Thyroid gland (tissue), 4 donors: ENCODE data around the gene TLE6. TPM values are rescaled to one million over a fixed set of nuclear protein-coding genes. Genes with fewer than 3 reads are reported as not detected.

ENCODE experiments used
- DNase-seq, 2 donors: peaks; one replicate each; pipeline ENCODE4 v3.0.0-alpha.2; 2019
- H3K27ac ChIP-seq, 3 donors: fragments of 200-600 bp; sonication (generic); 1 replicate in 2 of 3; 2 replicates in 1 of 3; pipeline ENCODE4 v1.5.1; 2016 to 2019; ENCODE audit warnings: mild to moderate bottlenecking in 1 of 3, moderate library complexity in 1 of 3
- H3K27me3 ChIP-seq: fragments of 200-600 bp; sonication (generic); one replicate; pipeline ENCODE4 v1.5.1; 2019
- H3K36me3 ChIP-seq, 2 donors: fragments of 200-600 bp; sonication (generic); one replicate each; pipeline ENCODE4 v1.5.1; 2016 to 2019
- H3K4me1 ChIP-seq, 2 donors: fragments of 200-600 bp; sonication (generic); one replicate each; pipeline ENCODE4 v1.5.1; 2017 to 2019
- H3K4me3 ChIP-seq, 3 donors: fragments of 200-600 bp; sonication (generic); replicated peaks in 1 of 3; 1 replicate in 2 of 3; 2 replicates in 1 of 3; pipeline ENCODE4 v1.5.1; 2016; ENCODE audit warnings: mild to moderate bottlenecking in 1 of 3
- H3K9me3 ChIP-seq: fragments of 200-600 bp; sonication (generic); one replicate; pipeline ENCODE4 v1.5.1; 2017
- POLR2A ChIP-seq, 2 donors: fragments of 450-650 bp; IDR thresholded peaks; one replicate each; pipeline ENCODE4 v1.6.1; 2017; ENCODE audit warnings: antibody characterized with exemption in 2 of 2, mild to moderate bottlenecking in 2 of 2, moderate library complexity in 1 of 2
- WGBS, 2 donors: methylation state at CpG; one replicate each; pipeline ENCODE4 v1.1.5; 2017; 5-methylcytosine and 5-hydroxymethylcytosine counted together
- intact Hi-C: fragments of 100-400 bp; cut with DNase I; formaldehyde crosslinking; loops from one replicate; pipeline ENCODE4 v1.15.1; 2023
- total RNA-seq, 4 donors: library from RNA; depleted of rRNA; stranded (reverse); fragments of >200 nt; gene quantifications; one replicate each; pipeline ENCODE4 v1.2.3, GENCODE V29; 2016
- TF ChIP-seq, protein P1 (sequence below), 6 experiments: fragments of 200-600 bp in 3 of 6; fragments of 450-650 bp in 3 of 6; sonication (generic) in 3 of 6; IDR thresholded peaks; one replicate each; pipeline ENCODE4 v1.5.1; 2016 to 2019; ENCODE audit warnings: antibody characterized with exemption in 6 of 6, mild to moderate bottlenecking in 2 of 6, inconsistent platforms in 1 of 6, moderate library complexity in 1 of 6

TLE6 gene
- total RNA-seq, 4 donors from 2014 or later, result 2.4 to 20.7 (median 11.6) TPM

DNA sequence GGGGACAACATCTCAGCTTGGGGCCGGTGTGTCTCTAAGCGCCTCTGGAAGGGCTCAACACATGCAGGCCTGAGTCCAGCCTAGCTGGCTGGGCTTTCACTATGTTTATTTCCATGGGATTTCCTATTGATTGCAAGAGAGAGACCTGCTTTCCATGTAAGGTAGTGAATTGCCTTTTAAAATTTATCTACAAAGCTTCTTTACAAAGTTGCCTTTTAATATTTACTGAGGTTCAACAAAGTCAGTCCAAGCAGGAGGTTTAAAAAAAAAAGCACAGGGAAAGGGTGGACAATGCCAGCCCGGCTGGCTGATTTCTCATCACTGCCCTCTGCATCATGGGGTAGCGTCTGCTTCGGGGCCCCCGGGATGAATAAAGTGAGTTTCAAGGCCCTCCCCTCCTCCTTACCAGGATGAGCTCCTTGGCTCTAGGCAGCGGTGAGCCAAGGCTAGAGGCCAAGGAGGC is 35.9 kb downstream of the TLE6 start:
- Histone ChIP-seq H3K27ac (no peak overlapping the region), H3K36me3 (peaks cover 41 to 48% of the 10 kb centered on the region in 2 donors), H3K4me1 (peaks cover 0 to 4% of the 10 kb centered on the region in 2 donors), H3K27me3 (no peaks in the 10 kb centered on the region), H3K4me3 (no peak overlapping the region), H3K9me3 (no peaks in the 10 kb centered on the region)
- WGBS, 2 donors, result 91% methylated on average over 7 of the region's 7 CpGs
- intact Hi-C loops, result no loop called here
- TF ChIP-seq, protein P1, sequence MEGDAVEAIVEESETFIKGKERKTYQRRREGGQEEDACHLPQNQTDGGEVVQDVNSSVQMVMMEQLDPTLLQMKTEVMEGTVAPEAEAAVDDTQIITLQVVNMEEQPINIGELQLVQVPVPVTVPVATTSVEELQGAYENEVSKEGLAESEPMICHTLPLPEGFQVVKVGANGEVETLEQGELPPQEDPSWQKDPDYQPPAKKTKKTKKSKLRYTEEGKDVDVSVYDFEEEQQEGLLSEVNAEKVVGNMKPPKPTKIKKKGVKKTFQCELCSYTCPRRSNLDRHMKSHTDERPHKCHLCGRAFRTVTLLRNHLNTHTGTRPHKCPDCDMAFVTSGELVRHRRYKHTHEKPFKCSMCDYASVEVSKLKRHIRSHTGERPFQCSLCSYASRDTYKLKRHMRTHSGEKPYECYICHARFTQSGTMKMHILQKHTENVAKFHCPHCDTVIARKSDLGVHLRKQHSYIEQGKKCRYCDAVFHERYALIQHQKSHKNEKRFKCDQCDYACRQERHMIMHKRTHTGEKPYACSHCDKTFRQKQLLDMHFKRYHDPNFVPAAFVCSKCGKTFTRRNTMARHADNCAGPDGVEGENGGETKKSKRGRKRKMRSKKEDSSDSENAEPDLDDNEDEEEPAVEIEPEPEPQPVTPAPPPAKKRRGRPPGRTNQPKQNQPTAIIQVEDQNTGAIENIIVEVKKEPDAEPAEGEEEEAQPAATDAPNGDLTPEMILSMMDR (IDR thresholded peaks at IDR 0.05), result no peak
- no peak for TF ChIP-seq POLR2A (IDR thresholded peaks at IDR 0.05)
- DNase-seq, result no peak

GRCh38 chr19:3014135-3014534 is 36.8 kb downstream of the TLE6 start:
- Histone ChIP-seq H3K4me1 (no peaks in the 10 kb centered on the region), H3K36me3 (peaks cover 37 to 48% of the 10 kb centered on the region in 2 donors), H3K27me3 (no peaks in the 10 kb centered on the region), H3K27ac (no peak overlapping the region), H3K9me3 (no peaks in the 10 kb centered on the region), H3K4me3 (no peak overlapping the region)
- no peak for DNase-seq
- TF ChIP-seq, protein P1 (IDR thresholded peaks at IDR 0.05), result no peak
- TF ChIP-seq POLR2A (IDR thresholded peaks at IDR 0.05), result no peak
- intact Hi-C loops, result no loop called here
- WGBS, 2 donors, result 98 to 100% methylated on average over 8 of the region's 8 CpGs

DNA sequence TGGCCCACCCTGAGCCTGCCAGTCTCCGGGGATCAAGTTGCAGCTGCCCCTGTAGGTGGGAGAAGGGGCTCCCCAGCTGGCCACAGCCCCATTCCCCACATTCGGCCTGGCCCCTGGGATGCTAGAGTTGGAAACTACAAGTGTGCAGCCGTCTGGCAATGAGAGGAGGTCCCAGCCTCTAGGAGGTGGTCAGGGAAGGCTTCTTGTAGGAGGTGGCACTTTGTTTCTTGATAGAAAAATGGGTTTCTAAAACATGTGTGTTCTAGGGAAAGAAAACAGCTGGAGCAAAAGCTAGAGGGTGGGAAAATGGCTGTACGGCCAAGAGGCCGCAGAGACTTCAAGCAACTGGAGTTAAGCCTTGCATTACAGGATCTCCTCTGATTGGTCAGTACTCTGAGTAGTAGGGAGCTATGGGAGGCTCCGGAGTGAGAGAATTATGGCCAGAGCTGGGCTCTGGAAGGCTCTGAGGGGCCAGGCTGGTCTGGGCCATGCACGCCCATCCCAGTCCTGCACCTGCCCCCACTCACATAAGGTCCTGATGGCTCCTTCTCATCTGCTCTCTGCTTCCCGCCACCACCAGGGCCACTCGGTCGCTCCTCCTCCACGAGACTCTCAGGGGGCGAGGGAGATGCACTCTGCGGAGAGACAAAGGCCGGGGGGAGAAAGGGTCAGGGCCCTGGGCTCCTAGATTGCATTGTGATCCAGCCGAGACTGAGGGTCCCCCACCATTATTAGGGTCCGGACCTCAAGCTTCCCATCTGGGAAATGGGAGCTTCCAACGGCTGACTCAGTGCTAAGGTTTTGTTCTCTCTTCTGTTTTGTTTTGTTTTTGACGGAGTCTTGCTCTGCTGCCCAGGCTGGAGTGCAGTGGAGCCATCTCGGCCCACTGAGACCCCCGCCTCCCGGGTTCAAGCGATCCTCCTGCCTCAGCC is 38.0 kb downstream of the TLE6 start:
- Histone ChIP-seq H3K4me1 (no peaks in the 10 kb centered on the region), H3K27me3 (no peaks in the 10 kb centered on the region), H3K9me3 (no peaks in the 10 kb centered on the region), H3K4me3 (no peak overlapping the region), H3K27ac (no peak overlapping the region), H3K36me3 (peaks cover 31 to 46% of the 10 kb centered on the region in 2 donors)
- DNase-seq, result no peak
- intact Hi-C loops, result no loop called here
- WGBS, 2 donors, result 94% methylated on average over 22 of the region's 22 CpGs
- TF ChIP-seq, protein P1 (IDR thresholded peaks at IDR 0.05), result no peak
- no peak for TF ChIP-seq POLR2A (IDR thresholded peaks at IDR 0.05)

DNA sequence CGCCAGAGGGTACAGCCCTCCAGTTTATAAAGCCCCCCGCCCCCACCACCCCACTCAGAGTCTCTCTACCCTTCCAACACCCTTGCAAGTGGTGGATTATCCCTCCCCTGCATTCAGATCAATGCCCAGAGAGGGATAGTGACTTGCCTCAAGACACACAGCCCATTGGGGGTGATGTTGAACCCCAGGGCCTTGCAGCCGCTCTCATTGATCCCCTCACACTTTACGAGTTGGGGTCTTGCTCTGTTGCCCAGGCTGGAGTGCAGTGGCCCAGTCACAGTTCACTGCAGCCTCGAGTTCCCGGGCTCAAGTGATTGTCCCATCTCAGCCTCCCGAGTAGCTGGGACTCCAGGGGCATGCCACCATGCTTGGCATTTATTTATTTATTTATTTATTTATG is 40.6 kb downstream of the TLE6 start:
- 95% methylated on average over 6 to 7 of the region's 7 CpGs for WGBS, 2 donors
- DNase-seq, result no peak
- no peak for TF ChIP-seq POLR2A (IDR thresholded peaks at IDR 0.05)
- TF ChIP-seq, protein P1 (IDR thresholded peaks at IDR 0.05), result no peak
- Histone ChIP-seq H3K36me3 (peaks cover 17 to 29% of the 10 kb centered on the region in 2 donors), H3K4me3 (no peak overlapping the region), H3K4me1 (no peaks in the 10 kb centered on the region), H3K9me3 (no peaks in the 10 kb centered on the region), H3K27me3 (no peaks in the 10 kb centered on the region), H3K27ac (no peak overlapping the region)
- intact Hi-C loops, result no loop called here

GRCh38 chr19:3019211-3019854 is 42.0 kb downstream of the TLE6 start:
- Histone ChIP-seq H3K27me3 (no peaks in the 10 kb centered on the region), H3K27ac (no peak overlapping the region), H3K4me1 (no peaks in the 10 kb centered on the region), H3K9me3 (no peaks in the 10 kb centered on the region), H3K36me3 (peaks cover 7 to 16% of the 10 kb centered on the region in 2 donors), H3K4me3 (no peak overlapping the region)
- 92 to 97% methylated on average over 23 to 24 of the region's 28 CpGs for WGBS, 2 donors
- TF ChIP-seq POLR2A (IDR thresholded peaks at IDR 0.05), result no peak
- TF ChIP-seq, protein P1 (IDR thresholded peaks at IDR 0.05), result no peak
- intact Hi-C loops, result no loop called here
- no peak for DNase-seq
